ENCODE results near the gene LMO3.
"Not testable (repeated sequence)": the region's sequence is repeated elsewhere in the genome, so short reads cannot be mapped to it uniquely, and the experiment has no call there.

The LMO3 gene

GRCh38 chr12:16545836-16546235, 60.1 kb downstream of the LMO3 start:
- DNase-seq (ENCODE audit: low read depth in 2 of 2) = no peak

GRCh38 chr12:16542586-16542985, 63.4 kb downstream of the LMO3 start:
- DNase-seq (ENCODE audit: low read depth in 2 of 2) = no peak

- not testable (repeated sequence) for DNase-seq (ENCODE audit: low read depth in 2 of 2)
These were observed 68.3 kb downstream of the LMO3 start for GRCh38 chr12:16537652-16538051.

DNA sequence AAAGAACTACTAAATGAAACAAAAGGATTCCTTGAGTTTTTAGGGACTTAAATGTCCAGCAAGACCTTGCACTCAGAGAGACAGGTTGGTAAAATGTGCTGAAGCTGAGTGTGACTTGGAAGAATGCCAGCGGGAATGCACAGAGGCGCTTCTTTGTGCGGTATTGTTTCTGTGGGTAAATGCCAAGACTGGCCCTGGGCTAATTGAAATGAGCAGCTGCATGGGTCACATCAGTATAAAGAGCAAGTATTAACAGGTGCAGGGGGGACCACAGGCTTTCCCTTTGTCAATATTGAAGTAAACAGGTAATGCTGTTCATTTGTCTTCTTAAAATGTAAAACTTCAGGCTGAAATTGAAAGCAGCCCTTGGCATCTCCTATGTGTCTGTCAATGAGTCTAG, 74.3 kb downstream of the LMO3 start:
- DNase-seq (ENCODE audit: low read depth in 2 of 2) = no peak

DNA sequence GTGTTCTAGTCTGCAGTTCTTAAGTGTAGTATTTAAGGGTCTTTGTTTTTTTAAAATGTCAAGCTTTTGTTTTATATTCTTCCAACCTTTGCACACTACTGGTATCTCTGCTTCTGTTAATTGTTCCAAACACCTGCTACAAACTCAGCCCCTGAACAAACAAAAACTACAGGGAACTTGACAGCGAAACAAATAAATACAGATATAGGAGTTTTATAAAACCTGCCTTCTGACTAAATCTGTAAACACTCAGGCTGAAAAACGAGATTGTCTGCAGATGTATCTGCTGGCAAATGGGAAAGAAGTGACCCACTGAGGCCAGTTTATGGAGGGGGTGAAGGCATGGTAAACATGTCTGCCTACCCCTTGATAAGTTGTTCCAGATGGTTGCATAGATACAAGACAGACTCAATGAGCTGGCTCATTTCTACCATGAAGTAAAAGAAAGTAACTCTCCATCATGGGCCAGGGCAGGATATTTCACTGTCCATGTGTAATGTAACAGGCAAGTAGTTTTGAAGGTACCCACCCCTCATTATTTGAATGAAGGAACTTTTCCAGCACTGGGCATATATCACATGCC, 75.6 kb downstream of the LMO3 start:
- no peak for DNase-seq (ENCODE audit: low read depth in 2 of 2)

GRCh38 chr12:16526693-16527092, 79.3 kb downstream of the LMO3 start:
- DNase-seq (ENCODE audit: low read depth in 2 of 2) = peak; percentile 44 to 54

- DNase-seq (ENCODE audit: low read depth in 2 of 2) = no peak
These were observed 81.6 kb downstream of the LMO3 start for GRCh38 chr12:16524378-16524777.

DNA sequence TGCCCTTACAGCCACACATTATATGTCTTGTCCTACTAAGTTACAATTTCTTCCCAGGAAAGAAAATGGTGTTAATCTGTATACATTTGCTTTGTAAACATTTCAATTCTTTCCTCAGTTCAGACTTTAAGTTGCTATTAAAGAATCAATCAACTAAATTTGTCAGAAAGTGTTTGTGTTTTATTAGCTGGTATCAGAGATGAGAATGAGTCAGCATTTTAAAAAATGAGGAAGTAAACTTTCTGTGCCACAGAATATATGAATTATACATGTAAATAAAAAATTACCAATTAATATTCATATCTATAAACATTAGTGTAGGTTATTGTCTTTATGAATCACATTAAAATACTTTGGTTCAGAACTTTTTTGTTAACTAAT, 82.0 kb downstream of the LMO3 start:
- no peak for DNase-seq (ENCODE audit: low read depth in 2 of 2)

- DNase-seq (ENCODE audit: low read depth in 2 of 2) = no peak
These were observed 82.5 kb downstream of the LMO3 start for GRCh38 chr12:16523284-16523950.

- no peak for DNase-seq (ENCODE audit: low read depth in 2 of 2)
These were observed 85.6 kb downstream of the LMO3 start for GRCh38 chr12:16520328-16520727.

- DNase-seq (ENCODE audit: low read depth in 2 of 2) = no peak
These were observed 90.3 kb downstream of the LMO3 start for GRCh38 chr12:16515666-16516065.

GRCh38 chr12:16513231-16513630, 92.7 kb downstream of the LMO3 start:
- no peak for DNase-seq (ENCODE audit: low read depth in 2 of 2)

DNA sequence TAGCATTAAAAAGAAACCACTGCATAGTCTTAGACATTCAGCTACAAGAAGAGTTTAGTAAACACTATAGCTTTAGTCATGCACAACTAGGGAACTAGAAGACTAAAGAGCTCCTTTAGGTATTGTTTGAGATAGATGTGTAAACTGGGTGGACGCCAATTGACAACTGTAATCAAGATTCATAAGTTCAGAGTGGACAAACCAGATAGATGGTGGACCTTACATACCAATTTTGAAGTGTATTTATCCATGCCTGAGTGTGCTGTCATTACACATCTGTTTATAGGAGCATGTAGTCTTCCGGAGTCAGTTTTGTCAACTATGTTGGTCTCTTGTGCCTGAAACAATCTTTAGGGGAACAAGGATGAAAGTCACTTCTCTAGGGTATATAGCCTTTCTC, 96.6 kb downstream of the LMO3 start:
- no peak for DNase-seq (ENCODE audit: low read depth in 2 of 2)

DNA sequence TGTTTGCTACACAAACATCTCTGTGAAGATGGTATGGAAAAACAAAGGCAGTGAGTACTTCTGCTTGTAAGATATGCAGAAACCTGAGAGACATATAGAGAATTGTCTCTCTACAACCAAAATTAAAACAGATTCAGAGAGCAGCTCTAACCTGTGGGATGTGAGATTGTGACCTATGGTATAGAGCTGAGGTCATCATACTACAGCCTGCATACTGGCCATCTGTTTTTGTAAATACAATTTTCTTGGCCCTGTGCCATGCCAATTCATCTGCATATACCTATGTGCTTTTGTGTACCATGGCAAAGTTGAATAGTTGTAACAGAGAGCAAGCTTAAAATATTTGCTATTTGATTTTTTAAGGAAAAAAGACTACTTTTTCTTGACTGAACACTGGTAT, 99.6 kb downstream of the LMO3 start:
- DNase-seq (ENCODE audit: low read depth in 2 of 2) = no peak

DNA sequence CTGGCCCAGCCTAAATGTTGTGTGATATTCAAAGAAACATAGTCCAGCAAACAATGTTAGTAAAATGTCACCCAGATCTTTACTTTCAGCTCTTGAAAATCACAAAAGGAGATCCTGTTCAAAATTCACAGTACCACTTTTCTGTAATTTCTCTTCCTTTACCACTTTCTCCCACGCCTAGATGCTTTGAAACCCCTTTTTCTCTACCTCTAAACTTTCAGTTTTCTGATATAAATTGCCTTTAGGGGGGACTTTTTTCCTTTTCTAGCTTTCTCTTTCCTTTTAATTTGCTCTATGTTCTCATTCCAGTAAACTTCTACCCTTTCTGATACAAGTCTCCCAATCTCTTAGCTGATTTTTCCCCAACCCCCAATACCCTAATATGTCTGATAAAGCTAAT, 101.8 kb downstream of the LMO3 start:
- no peak for DNase-seq (ENCODE audit: low read depth in 2 of 2)

GRCh38 chr12:16499611-16500010, 106.4 kb downstream of the LMO3 start:
- no peak for DNase-seq (ENCODE audit: low read depth in 2 of 2)
